ENCODE measurements around the gene RGS10. TPM values are rescaled to one million over a fixed set of nuclear protein-coding genes. Genes with fewer than 3 reads are reported as not detected.
"Not testable (repeated sequence)": the region's sequence is repeated elsewhere in the genome, so short reads cannot be mapped to it uniquely, and the experiment has no call there.

RGS10 gene
- polyA plus RNA-seq, 1 donor: 63.1 TPM

GRCh38 chr10:119531067-119531466 lies 11.5 kb downstream of the RGS10 start:
- DNase-seq: no peak
- Histone ChIP-seq H3K27ac (ENCODE audit: low read length) (no peak overlapping the region), H3K27me3 (ENCODE audit: control insufficient read depth, insufficient read depth, low read length) (no peaks in the 10 kb centered on the region), H3K4me3 (ENCODE audit: low read length) (no peak overlapping the region), H3K36me3 (ENCODE audit: control insufficient read depth, insufficient read depth, low read length) (peaks cover 2% of the 10 kb centered on the region), H3K9me3 (ENCODE audit: control insufficient read depth, low read depth, low read length) (no peaks in the 10 kb centered on the region), H3K4me1 (ENCODE audit: control insufficient read depth, insufficient read depth, low read length) (peaks cover 6% of the 10 kb centered on the region)
- WGBS (ENCODE audit: insufficient coverage, low lambda C conversion rate): no CpG with 5 or more reads among the region's 1 CpG

- H3K9me3 ChIP-seq (ENCODE audit: control insufficient read depth, low read depth, low read length); H3K27ac ChIP-seq (ENCODE audit: low read length); DNase-seq; H3K4me1 ChIP-seq (ENCODE audit: control insufficient read depth, insufficient read depth, low read length); H3K4me3 ChIP-seq (ENCODE audit: low read length); H3K27me3 ChIP-seq (ENCODE audit: control insufficient read depth, insufficient read depth, low read length): not testable (repeated sequence)
- H3K36me3 ChIP-seq (ENCODE audit: control insufficient read depth, insufficient read depth, low read length): peaks cover 11% of the 10 kb centered on the region
- no CpG with 5 or more reads among the region's 8 CpGs for WGBS (ENCODE audit: insufficient coverage, low lambda C conversion rate)
Measured at GRCh38 chr10:119528663-119529237, 13.8 kb downstream of the RGS10 start.

GRCh38 chr10:119526621-119527592 lies 15.6 kb downstream of the RGS10 start:
- H3K4me3 ChIP-seq (ENCODE audit: low read length): no peak overlapping the region
- H3K27ac ChIP-seq (ENCODE audit: low read length): no peak overlapping the region
- H3K4me1 ChIP-seq (ENCODE audit: control insufficient read depth, insufficient read depth, low read length): peaks cover 6% of the 10 kb centered on the region
- no peaks in the 10 kb centered on the region for H3K9me3 ChIP-seq (ENCODE audit: control insufficient read depth, low read depth, low read length)
- no peak for DNase-seq
- WGBS (ENCODE audit: insufficient coverage, low lambda C conversion rate): no CpG with 5 or more reads among the region's 18 CpGs
- no peaks in the 10 kb centered on the region for H3K27me3 ChIP-seq (ENCODE audit: control insufficient read depth, insufficient read depth, low read length)
- H3K36me3 ChIP-seq (ENCODE audit: control insufficient read depth, insufficient read depth, low read length): peaks cover 15% of the 10 kb centered on the region

GRCh38 chr10:119526149-119526548 lies 16.4 kb downstream of the RGS10 start:
- H3K4me3 ChIP-seq (ENCODE audit: low read length): no peak overlapping the region
- no peaks in the 10 kb centered on the region for H3K9me3 ChIP-seq (ENCODE audit: control insufficient read depth, low read depth, low read length)
- no peak for DNase-seq
- H3K27ac ChIP-seq (ENCODE audit: low read length): no peak overlapping the region
- H3K4me1 ChIP-seq (ENCODE audit: control insufficient read depth, insufficient read depth, low read length): peaks cover 5% of the 10 kb centered on the region
- WGBS (ENCODE audit: insufficient coverage, low lambda C conversion rate): 100% methylated on average over 1 of the region's 1 CpG
- H3K36me3 ChIP-seq (ENCODE audit: control insufficient read depth, insufficient read depth, low read length): peaks cover 15% of the 10 kb centered on the region
- H3K27me3 ChIP-seq (ENCODE audit: control insufficient read depth, insufficient read depth, low read length): no peaks in the 10 kb centered on the region

- Histone ChIP-seq H3K9me3 (ENCODE audit: control insufficient read depth, low read depth, low read length) (no peaks in the 10 kb centered on the region), H3K27me3 (ENCODE audit: control insufficient read depth, insufficient read depth, low read length) (no peaks in the 10 kb centered on the region), H3K27ac (ENCODE audit: low read length) (no peak overlapping the region), H3K4me1 (ENCODE audit: control insufficient read depth, insufficient read depth, low read length) (no peaks in the 10 kb centered on the region), H3K4me3 (ENCODE audit: low read length) (no peak overlapping the region), H3K36me3 (ENCODE audit: control insufficient read depth, insufficient read depth, low read length) (peaks cover 16% of the 10 kb centered on the region)
- WGBS (ENCODE audit: insufficient coverage, low lambda C conversion rate): no CpG with 5 or more reads among the region's 5 CpGs
- DNase-seq: no peak
Measured at GRCh38 chr10:119525116-119525515, 17.4 kb downstream of the RGS10 start.

- no peak overlapping the region for H3K27ac ChIP-seq (ENCODE audit: low read length)
- H3K9me3 ChIP-seq (ENCODE audit: control insufficient read depth, low read depth, low read length): no peaks in the 10 kb centered on the region
- H3K36me3 ChIP-seq (ENCODE audit: control insufficient read depth, insufficient read depth, low read length): peaks cover 17% of the 10 kb centered on the region
- WGBS (ENCODE audit: insufficient coverage, low lambda C conversion rate): 93% methylated on average over 3 of the region's 13 CpGs
- no peaks in the 10 kb centered on the region for H3K4me1 ChIP-seq (ENCODE audit: control insufficient read depth, insufficient read depth, low read length)
- H3K27me3 ChIP-seq (ENCODE audit: control insufficient read depth, insufficient read depth, low read length): no peaks in the 10 kb centered on the region
- H3K4me3 ChIP-seq (ENCODE audit: low read length): no peak overlapping the region
- no peak for DNase-seq
Measured at GRCh38 chr10:119524720-119525070, 17.8 kb downstream of the RGS10 start.

- Histone ChIP-seq H3K4me3 (ENCODE audit: low read length) (no peak overlapping the region), H3K36me3 (ENCODE audit: control insufficient read depth, insufficient read depth, low read length) (peaks cover 17% of the 10 kb centered on the region), H3K27me3 (ENCODE audit: control insufficient read depth, insufficient read depth, low read length) (no peaks in the 10 kb centered on the region), H3K9me3 (ENCODE audit: control insufficient read depth, low read depth, low read length) (no peaks in the 10 kb centered on the region), H3K4me1 (ENCODE audit: control insufficient read depth, insufficient read depth, low read length) (no peaks in the 10 kb centered on the region), H3K27ac (ENCODE audit: low read length) (no peak overlapping the region)
- DNase-seq: no peak
- no CpG with 5 or more reads among the region's 19 CpGs for WGBS (ENCODE audit: insufficient coverage, low lambda C conversion rate)
Measured at GRCh38 chr10:119523895-119524719, 18.4 kb downstream of the RGS10 start.

GRCh38 chr10:119522747-119523426 lies 19.6 kb downstream of the RGS10 start:
- 80% methylated on average over 1 of the region's 11 CpGs for WGBS (ENCODE audit: insufficient coverage, low lambda C conversion rate)
- Histone ChIP-seq H3K27ac (ENCODE audit: low read length) (no peak overlapping the region), H3K36me3 (ENCODE audit: control insufficient read depth, insufficient read depth, low read length) (peaks cover 17% of the 10 kb centered on the region), H3K9me3 (ENCODE audit: control insufficient read depth, low read depth, low read length) (no peaks in the 10 kb centered on the region), H3K4me1 (ENCODE audit: control insufficient read depth, insufficient read depth, low read length) (peaks cover 2% of the 10 kb centered on the region), H3K27me3 (ENCODE audit: control insufficient read depth, insufficient read depth, low read length) (no peaks in the 10 kb centered on the region), H3K4me3 (ENCODE audit: low read length) (no peak overlapping the region)
- no peak for DNase-seq

- H3K4me3 ChIP-seq (ENCODE audit: low read length): no peak overlapping the region
- no peaks in the 10 kb centered on the region for H3K9me3 ChIP-seq (ENCODE audit: control insufficient read depth, low read depth, low read length)
- H3K27me3 ChIP-seq (ENCODE audit: control insufficient read depth, insufficient read depth, low read length): no peaks in the 10 kb centered on the region
- H3K27ac ChIP-seq (ENCODE audit: low read length): no peak overlapping the region
- no peak for DNase-seq
- H3K4me1 ChIP-seq (ENCODE audit: control insufficient read depth, insufficient read depth, low read length): peaks cover 2% of the 10 kb centered on the region
- 96% methylated on average over 3 of the region's 6 CpGs for WGBS (ENCODE audit: insufficient coverage, low lambda C conversion rate)
- H3K36me3 ChIP-seq (ENCODE audit: control insufficient read depth, insufficient read depth, low read length): peaks cover 15% of the 10 kb centered on the region
Measured at GRCh38 chr10:119521443-119522204, 20.9 kb downstream of the RGS10 start.
